HG03520 (cell line): ENCODE measurements around the gene COX11.

Experiments
- ATAC-seq: cut with Tn5 transposase; IDR thresholded peaks from one replicate; pipeline ENCODE4 v1.9.1; 2021; ENCODE audit warnings: mild to moderate bottlenecking, moderate library complexity; ENCODE audit not compliant: unreplicated experiment

The COX11 gene

GRCh38 chr17:54968262-54968987 is at the start of gene COX11, which contains the start of gene STXBP4:
COX11 (minus strand) TSS chr17:54968654; CDS start chr17:54968646, 8 bp downstream.
STXBP4 (plus strand) TSS chr17:54968765; CDS start chr17:54986220, 17,455 bp downstream.
- ATAC-seq, result peak; percentile 93

GRCh38 chr17:55005520-55005919 is 37.1 kb upstream of the COX11 start:
- ATAC-seq, result no peak

GRCh38 chr17:55004484-55004883 is 36.0 kb upstream of the COX11 start:
- ATAC-seq, result no peak

GRCh38 chr17:55002458-55002857 is 34.0 kb upstream of the COX11 start:
- no peak for ATAC-seq

- no peak for ATAC-seq
Observed at GRCh38 chr17:54996441-54996840, 28.0 kb upstream of the COX11 start.

GRCh38 chr17:54992797-54993639 is 24.6 kb upstream of the COX11 start:
- no peak for ATAC-seq

GRCh38 chr17:54991567-54991966 is 23.1 kb upstream of the COX11 start:
- no peak for ATAC-seq

GRCh38 chr17:54990118-54990517 is 21.7 kb upstream of the COX11 start:
- no peak for ATAC-seq

- ATAC-seq, result no peak
Observed at GRCh38 chr17:54985476-54985875, 17.0 kb upstream of the COX11 start.

- ATAC-seq, result no peak
Observed at GRCh38 chr17:54983260-54983659, 14.8 kb upstream of the COX11 start.

- no peak for ATAC-seq
Observed at GRCh38 chr17:54982399-54982798, 13.9 kb upstream of the COX11 start.

- no peak for ATAC-seq
Observed at GRCh38 chr17:54980375-54980774, 11.9 kb upstream of the COX11 start.

GRCh38 chr17:54979657-54980056 is 11.2 kb upstream of the COX11 start:
- ATAC-seq, result no peak

GRCh38 chr17:54977744-54978143 is 9.3 kb upstream of the COX11 start:
- ATAC-seq, result no peak

GRCh38 chr17:54976316-54976715 is 7.9 kb upstream of the COX11 start:
- ATAC-seq, result no peak

- no peak for ATAC-seq
Observed at GRCh38 chr17:54974759-54975158, 6.3 kb upstream of the COX11 start.

- no peak for ATAC-seq
Observed at GRCh38 chr17:54972406-54973138, 4.1 kb upstream of the COX11 start.

- ATAC-seq, result no peak
Observed at GRCh38 chr17:54971901-54972300, 3.4 kb upstream of the COX11 start.

- no peak for ATAC-seq
Observed at GRCh38 chr17:54971147-54971546, 2.7 kb upstream of the COX11 start.

- ATAC-seq, result no peak
Observed at GRCh38 chr17:54969658-54970572, 1.5 kb upstream of the COX11 start.
